IMR-90 (cell line): ENCODE data around the gene HEATR5A. TPM values are rescaled to one million over a fixed set of nuclear protein-coding genes. Genes with fewer than 3 reads are reported as not detected.

Experiments
- ATAC-seq: fragments of 200-7000 bp; cut with Tn5 transposase; 2 replicates; pipeline ENCODE4 v1.9.1; 2020; ENCODE audit warnings: low read depth, mild to moderate bottlenecking, moderate library complexity
- BruUV-seq: library from RNA; stranded (reverse); fragments of 400-500 nt; replicated peaks from 2 replicates; lab custom pipeline; 2021; lab: Mats Ljungman, UMichigan
- CTCF ChIA-PET: fragments of 300-600 bp; formaldehyde crosslinking; extraction: SDS; loops from one replicate; lab custom pipeline; 2021; ENCODE audit warnings: antibody characterized with exemption; lab: Yijun Ruan, JAX
- POLR2A ChIA-PET: fragments of 300-600 bp; sonication (Branson Sonifier 250); formaldehyde crosslinking; loops from one replicate; lab custom pipeline; 2022; ENCODE audit warnings: antibody characterized with exemption; ENCODE audit not compliant: unreplicated experiment; lab: Charles Lee
- DNase-seq: peaks from one replicate; pipeline ENCODE4 v3.0.0; 2013
- H2AFZ ChIP-seq: replicated peaks from 2 replicates; pipeline ENCODE3; 2013; ENCODE audit warnings: low read length, mild to moderate bottlenecking; ENCODE audit not compliant: poor library complexity
- H2AK5ac ChIP-seq: 2 replicates; pipeline ENCODE4 v1.6.1; 2013; ENCODE audit warnings: low read depth, low read length, inconsistent platforms
- H2AK9ac ChIP-seq: replicated peaks from 2 replicates; pipeline ENCODE3; 2013; ENCODE audit warnings: mild to moderate bottlenecking, low read depth, low read length, moderate library complexity; ENCODE audit not compliant: poor library complexity
- H2BK120ac ChIP-seq: 2 replicates; pipeline ENCODE4 v1.6.1; 2013; ENCODE audit warnings: low read depth, low read length, inconsistent platforms
- H2BK15ac ChIP-seq: 3 replicates; pipeline ENCODE4 v1.6.1; 2013; ENCODE audit warnings: low read depth, low read length, inconsistent platforms
- H2BK20ac ChIP-seq: 2 replicates; pipeline ENCODE4 v1.6.1; 2013; ENCODE audit warnings: low read depth, mild to moderate bottlenecking, inconsistent platforms, low read length, moderate library complexity
- H2BK5ac ChIP-seq: 2 replicates; pipeline ENCODE4 v1.6.1; 2013; ENCODE audit warnings: mild to moderate bottlenecking, low read depth, low read length, inconsistent platforms; ENCODE audit not compliant: poor library complexity, severe bottlenecking
- H3K14ac ChIP-seq: replicated peaks from 2 replicates; pipeline ENCODE4 v1.6.1; 2013; ENCODE audit warnings: low read depth, low read length, inconsistent platforms
- H3K18ac ChIP-seq: 2 replicates; pipeline ENCODE4 v1.6.1; 2013; ENCODE audit warnings: low read depth, low read length, control low read depth
- H3K23ac ChIP-seq: 2 replicates; pipeline ENCODE4 v1.6.1; 2013; ENCODE audit warnings: low read depth, low read length, inconsistent platforms
- H3K27ac ChIP-seq: 2 replicates; pipeline ENCODE4 v1.5.1; 2013; ENCODE audit warnings: mild to moderate bottlenecking, control low read depth, low read length; ENCODE audit not compliant: insufficient read depth
- H3K27me3 ChIP-seq: 2 replicates; pipeline ENCODE4 v1.6.1; 2013; ENCODE audit warnings: low read length; ENCODE audit not compliant: control insufficient read depth, insufficient read depth
- H3K36me3 ChIP-seq: 2 replicates; pipeline ENCODE4 v1.6.1; 2013; ENCODE audit warnings: low read length, mixed read lengths; ENCODE audit not compliant: control insufficient read depth, insufficient read depth
- H3K4ac ChIP-seq: 2 replicates; pipeline ENCODE4 v1.6.1; 2013; ENCODE audit warnings: low read depth, low read length, inconsistent platforms
- H3K4me1 ChIP-seq: 2 replicates; pipeline ENCODE4 v1.6.1; 2013; ENCODE audit warnings: low read length, mixed read lengths; ENCODE audit not compliant: control insufficient read depth, insufficient read depth
- H3K4me2 ChIP-seq: 2 replicates; pipeline ENCODE4 v1.6.1; 2013; ENCODE audit warnings: low read depth, mild to moderate bottlenecking, control low read depth, low read length, moderate library complexity
- H3K4me3 ChIP-seq: 2 replicates; pipeline ENCODE4 v1.5.1; 2013; ENCODE audit warnings: low read depth, mild to moderate bottlenecking, control low read depth, low read length, moderate library complexity; ENCODE audit not compliant: insufficient read depth
- H3K56ac ChIP-seq: 2 replicates; pipeline ENCODE4 v1.6.1; 2013; ENCODE audit warnings: low read length, inconsistent platforms; ENCODE audit not compliant: insufficient read depth; ENCODE audit errors: extremely low read depth
- H3K79me1 ChIP-seq, 2 experiments: 2 replicates each; pipeline ENCODE4 v1.6.1; 2013; ENCODE audit warnings: low read length in 2 of 2, inconsistent platforms in 1 of 2, low read depth in 1 of 2
- H3K9ac ChIP-seq: 2 replicates; pipeline ENCODE4 v1.6.1; 2013; ENCODE audit warnings: low read depth, low read length, control low read depth
- H3K9me1 ChIP-seq: 2 replicates; pipeline ENCODE4 v1.6.1; 2013; ENCODE audit warnings: low read length, inconsistent platforms; ENCODE audit not compliant: insufficient read depth
- H3K9me3 ChIP-seq: 2 replicates; pipeline ENCODE4 v1.6.1; 2013; ENCODE audit warnings: low read length; ENCODE audit not compliant: control insufficient read depth, insufficient read depth
- H4K20me1 ChIP-seq: 2 replicates; pipeline ENCODE4 v1.6.1; 2013; ENCODE audit warnings: low read length, inconsistent platforms; ENCODE audit not compliant: insufficient read depth
- H4K5ac ChIP-seq: 2 replicates; pipeline ENCODE4 v1.6.1; 2013; ENCODE audit warnings: mild to moderate bottlenecking, low read depth, low read length, control low read depth
- H4K8ac ChIP-seq, 2 experiments: 2 replicates each; pipeline ENCODE4 v1.6.1; 2013; ENCODE audit warnings: low read depth in 2 of 2, low read length in 2 of 2, control low read depth in 1 of 2, inconsistent platforms in 1 of 2
- H4K91ac ChIP-seq: 2 replicates; pipeline ENCODE4 v1.6.1; 2013; ENCODE audit warnings: low read depth, low read length, inconsistent platforms; ENCODE audit not compliant: insufficient read depth
- BHLHE40 ChIP-seq: fragments of 150-350 bp; IDR thresholded peaks from 2 replicates; pipeline ENCODE4 v1.6.1; 2016; ENCODE audit warnings: mild to moderate bottlenecking, low read depth, low read length
- CEBPB ChIP-seq: IDR thresholded peaks from 2 replicates; pipeline ENCODE4 v1.6.1; 2012; ENCODE audit warnings: low read depth, low read length, improper control_type of control experiment
- CHD1 ChIP-seq: IDR thresholded peaks from 2 replicates; pipeline ENCODE4 v1.6.1; 2012; ENCODE audit warnings: low read depth, low read length, improper control_type of control experiment
- FOS ChIP-seq: fragments of 150-350 bp; IDR thresholded peaks from 2 replicates; pipeline ENCODE4 v1.6.1; 2016; ENCODE audit warnings: low read depth, low read length
- MAZ ChIP-seq: IDR thresholded peaks from 2 replicates; pipeline ENCODE4 v1.6.1; 2012; ENCODE audit warnings: low read depth, mild to moderate bottlenecking, low read length, improper control_type of control experiment, moderate library complexity, borderline replicate concordance
- MXI1 ChIP-seq: IDR thresholded peaks from 2 replicates; pipeline ENCODE4 v1.6.1; 2012; ENCODE audit warnings: low read depth, mild to moderate bottlenecking, low read length, moderate library complexity, borderline replicate concordance
- NFE2L2 ChIP-seq: fragments of 150-350 bp; IDR thresholded peaks from 2 replicates; pipeline ENCODE4 v1.6.1; 2016; ENCODE audit warnings: low read depth, mild to moderate bottlenecking, low read length
- POLR2A ChIP-seq: IDR thresholded peaks from 2 replicates; pipeline ENCODE4 v1.6.1; 2012; ENCODE audit warnings: mild to moderate bottlenecking, low read depth, low read length
- RAD21 ChIP-seq: IDR thresholded peaks from 2 replicates; pipeline ENCODE4 v1.6.1; 2012; ENCODE audit warnings: low read length, improper control_type of control experiment
- RCOR1 ChIP-seq: IDR thresholded peaks from 2 replicates; pipeline ENCODE4 v1.6.1; 2012; ENCODE audit warnings: mild to moderate bottlenecking, low read length, improper control_type of control experiment; ENCODE audit not compliant: insufficient replicate concordance
- RFX5 ChIP-seq: IDR thresholded peaks from 2 replicates; pipeline ENCODE4 v1.8.0; 2012; ENCODE audit warnings: low read depth, mild to moderate bottlenecking, low read length, moderate library complexity
- SMC3 ChIP-seq: fragments of 150-350 bp; IDR thresholded peaks from 2 replicates; pipeline ENCODE4 v1.6.1; 2016; ENCODE audit warnings: low read depth, mild to moderate bottlenecking, antibody characterized with exemption, low read length, moderate library complexity
- WGBS, 2 experiments: methylation state at CpG; one replicate each; pipeline versions ENCODE4 v1.1.5 to v1.1.7; 2013; ENCODE audit warnings: missing lambda C conversion rate in 2 of 2; ENCODE audit not compliant: insufficient read length in 1 of 2; ENCODE audit errors: extremely low coverage in 2 of 2; 5-methylcytosine and 5-hydroxymethylcytosine counted together
- dilution Hi-C: fragments of 300-500 bp; cut with HindIII; formaldehyde crosslinking; loops from one replicate; pipeline ENCODE4 v1.14.3; 2018; ENCODE audit warnings: low sequenced_read_pairs; ENCODE audit not compliant: unreplicated experiment
- in situ Hi-C: fragments of 300-500 bp; cut with MboI; formaldehyde crosslinking; loops from 3 replicates; pipeline ENCODE4 v1.14.3; 2019; ENCODE audit warnings: low sequenced_read_pairs, inconsistent platforms, mixed read lengths
- intact Hi-C: fragments of 100-400 bp; cut with micrococcal nuclease; formaldehyde crosslinking; loops from 2 replicates; pipeline ENCODE4 v1.10.0; 2022
- polyA plus RNA-seq, 3 experiments: library from polyadenylated mRNA; depleted of rRNA; stranded (reverse); fragments of >200 nt; gene quantifications; 2 replicates each; pipeline ENCODE4 v1.2.3, GENCODE V29; 2012; ENCODE audit warnings: low replicate concordance in 1 of 3
- total RNA-seq: library from RNA; depleted of rRNA; stranded (reverse); fragments of >200 nt; gene quantifications from 2 replicates; pipeline ENCODE4 v1.2.3, GENCODE V29; 2012
- TF ChIP-seq, protein P1 (sequence below): fragments of 150-350 bp; IDR thresholded peaks from 2 replicates; pipeline ENCODE4 v1.6.1; 2016; ENCODE audit warnings: low read depth, mild to moderate bottlenecking, low read length, moderate library complexity, borderline replicate concordance
- TF ChIP-seq, protein P2 (sequence below): fragments of 150-350 bp; IDR thresholded peaks from 2 replicates; pipeline ENCODE4 v1.6.1; 2017; ENCODE audit warnings: mild to moderate bottlenecking, antibody characterized with exemption, low read length, low read depth
- TF ChIP-seq, protein P3 (sequence below): conservative IDR thresholded peaks from 2 replicates; pipeline ENCODE4 v1.5.1; 2012; ENCODE audit warnings: mild to moderate bottlenecking, low read depth, low read length, improper control_type of control experiment

The HEATR5A gene
- total and polyA plus RNA-seq, 2 of the 4 experiments (the other 2 are of a cell fraction): 14.0 to 48.9 TPM

DNA sequence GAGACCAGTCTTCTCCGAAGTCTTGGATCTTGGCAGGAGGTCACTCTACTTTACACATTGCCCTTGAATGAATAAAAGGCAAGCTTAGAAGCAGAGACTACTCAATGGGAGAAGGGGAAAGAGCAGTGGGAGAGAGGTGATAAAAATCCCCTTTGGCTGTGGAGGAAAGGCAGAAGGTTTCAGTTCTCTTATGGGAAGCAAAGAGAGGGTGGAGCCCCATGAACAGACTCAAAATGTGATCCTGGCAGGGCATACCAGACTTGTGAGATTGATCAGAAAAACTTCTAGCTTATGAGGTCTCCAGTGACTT lies 163.2 kb downstream of the HEATR5A start:
- CTCF ChIA-PET: interaction anchor here (0.6 kb wide), 1 partner anchor 168 kb away, joined by 5 read pairs; no protein-coding TSS in a partner anchor
- dilution Hi-C loops: no loop called here

More for the DNA sequence above, 163.2 kb downstream of the HEATR5A start:
- Histone ChIP-seq H3K23ac (no peak overlapping the region), H2BK15ac (no peak overlapping the region), H3K14ac (no peak overlapping the region), H3K4ac (no peak overlapping the region), H3K9me3 (no peaks in the 10 kb centered on the region), H2BK20ac (no peak overlapping the region), H3K36me3 (no peaks in the 10 kb centered on the region), H4K8ac (no peak overlapping the region), H3K27ac (no peak overlapping the region), H2BK5ac (no peak overlapping the region), H3K9me1 (peaks cover 9% of the 10 kb centered on the region), H2AK9ac (no peak overlapping the region), H4K5ac (no peak overlapping the region), H3K4me2 (no peak overlapping the region), H3K9ac (no peak overlapping the region), H3K4me3 (no peak overlapping the region), H4K91ac (no peak overlapping the region), H3K18ac (no peak overlapping the region), H2BK120ac (no peak overlapping the region), H4K20me1 (no peaks in the 10 kb centered on the region), H3K27me3 (no peaks in the 10 kb centered on the region), H3K79me1 (no peaks in the 10 kb centered on the region), H3K56ac (no peak overlapping the region), H3K4me1 (peaks cover 7% of the 10 kb centered on the region), H2AFZ (no peak overlapping the region), H2AK5ac (no peak overlapping the region)
- no CpG with 5 or more reads among the region's 1 CpG for WGBS, 2 experiments
- ATAC-seq (no peak), DNase-seq (no peak)
- POLR2A ChIA-PET: no interaction called here
- no TSS peak for BruUV-seq
- intact Hi-C loops (no loop called here), in situ Hi-C loops (no loop called here)
- TF ChIP-seq, protein P1, sequence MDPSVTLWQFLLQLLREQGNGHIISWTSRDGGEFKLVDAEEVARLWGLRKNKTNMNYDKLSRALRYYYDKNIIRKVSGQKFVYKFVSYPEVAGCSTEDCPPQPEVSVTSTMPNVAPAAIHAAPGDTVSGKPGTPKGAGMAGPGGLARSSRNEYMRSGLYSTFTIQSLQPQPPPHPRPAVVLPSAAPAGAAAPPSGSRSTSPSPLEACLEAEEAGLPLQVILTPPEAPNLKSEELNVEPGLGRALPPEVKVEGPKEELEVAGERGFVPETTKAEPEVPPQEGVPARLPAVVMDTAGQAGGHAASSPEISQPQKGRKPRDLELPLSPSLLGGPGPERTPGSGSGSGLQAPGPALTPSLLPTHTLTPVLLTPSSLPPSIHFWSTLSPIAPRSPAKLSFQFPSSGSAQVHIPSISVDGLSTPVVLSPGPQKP: no peak
- no peak for TF ChIP-seq RCOR1
- TF ChIP-seq MXI1: no peak
- TF ChIP-seq FOS: no peak
- TF ChIP-seq RAD21: no peak
- TF ChIP-seq, protein P2, sequence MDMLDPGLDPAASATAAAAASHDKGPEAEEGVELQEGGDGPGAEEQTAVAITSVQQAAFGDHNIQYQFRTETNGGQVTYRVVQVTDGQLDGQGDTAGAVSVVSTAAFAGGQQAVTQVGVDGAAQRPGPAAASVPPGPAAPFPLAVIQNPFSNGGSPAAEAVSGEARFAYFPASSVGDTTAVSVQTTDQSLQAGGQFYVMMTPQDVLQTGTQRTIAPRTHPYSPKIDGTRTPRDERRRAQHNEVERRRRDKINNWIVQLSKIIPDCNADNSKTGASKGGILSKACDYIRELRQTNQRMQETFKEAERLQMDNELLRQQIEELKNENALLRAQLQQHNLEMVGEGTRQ: no peak
- TF ChIP-seq NFE2L2: no peak
- no peak for TF ChIP-seq POLR2A
- TF ChIP-seq CHD1: no peak
- TF ChIP-seq SMC3: no peak
- TF ChIP-seq MAZ: no peak
- no peak for TF ChIP-seq CEBPB
- TF ChIP-seq RFX5: no peak
- TF ChIP-seq, protein P3, sequence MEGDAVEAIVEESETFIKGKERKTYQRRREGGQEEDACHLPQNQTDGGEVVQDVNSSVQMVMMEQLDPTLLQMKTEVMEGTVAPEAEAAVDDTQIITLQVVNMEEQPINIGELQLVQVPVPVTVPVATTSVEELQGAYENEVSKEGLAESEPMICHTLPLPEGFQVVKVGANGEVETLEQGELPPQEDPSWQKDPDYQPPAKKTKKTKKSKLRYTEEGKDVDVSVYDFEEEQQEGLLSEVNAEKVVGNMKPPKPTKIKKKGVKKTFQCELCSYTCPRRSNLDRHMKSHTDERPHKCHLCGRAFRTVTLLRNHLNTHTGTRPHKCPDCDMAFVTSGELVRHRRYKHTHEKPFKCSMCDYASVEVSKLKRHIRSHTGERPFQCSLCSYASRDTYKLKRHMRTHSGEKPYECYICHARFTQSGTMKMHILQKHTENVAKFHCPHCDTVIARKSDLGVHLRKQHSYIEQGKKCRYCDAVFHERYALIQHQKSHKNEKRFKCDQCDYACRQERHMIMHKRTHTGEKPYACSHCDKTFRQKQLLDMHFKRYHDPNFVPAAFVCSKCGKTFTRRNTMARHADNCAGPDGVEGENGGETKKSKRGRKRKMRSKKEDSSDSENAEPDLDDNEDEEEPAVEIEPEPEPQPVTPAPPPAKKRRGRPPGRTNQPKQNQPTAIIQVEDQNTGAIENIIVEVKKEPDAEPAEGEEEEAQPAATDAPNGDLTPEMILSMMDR: no peak
- no peak for TF ChIP-seq BHLHE40
